ENCODE results near the gene CFAP65. TPM values are rescaled to one million over a fixed set of nuclear protein-coding genes. Genes with fewer than 3 reads are reported as not detected.

The CFAP65 gene
- total and polyA plus RNA-seq, 2 of the 4 experiments (the other 2 are of a cell fraction) = not detected

DNA sequence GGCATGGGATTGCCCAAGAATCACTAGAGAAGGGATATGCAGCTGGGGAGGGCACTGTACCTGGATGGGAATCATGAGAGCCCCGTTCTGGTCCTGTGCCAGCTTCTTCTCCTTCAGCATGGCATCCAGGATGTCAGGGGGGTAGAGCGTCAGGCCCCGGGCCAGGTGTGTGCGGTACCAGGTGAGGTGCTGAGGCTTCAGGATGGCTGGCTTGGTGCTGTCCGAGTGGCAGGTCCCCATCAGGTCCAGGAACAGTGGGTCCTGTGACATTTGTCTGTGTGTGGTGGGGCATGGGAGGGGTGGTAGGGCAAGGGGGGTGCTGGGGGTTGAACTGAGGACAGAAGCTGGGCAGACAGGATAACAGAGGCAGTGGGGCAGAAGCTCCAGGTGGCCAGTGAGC lies 13.2 kb downstream of the CFAP65 start:
- H2AFZ ChIP-seq (replicated peaks; ENCODE audit: low read length, poor library complexity) = no peak overlapping the region
- H3K36me3 ChIP-seq (ENCODE audit: control insufficient read depth, insufficient read depth, low read length) = no peaks in the 10 kb centered on the region
- dilution Hi-C loops (cut with HindIII; ENCODE audit: low sequenced_read_pairs, unreplicated experiment) = no loop called here
- no peak overlapping the region for H3K18ac ChIP-seq (ENCODE audit: low read depth, low read length)
- H3K56ac ChIP-seq (ENCODE audit: extremely low read depth, insufficient read depth, low read length) = no peak overlapping the region
- no peak overlapping the region for H3K9ac ChIP-seq (ENCODE audit: low read depth, low read length)
- no TSS peak for BruUV-seq (replicated peaks)
- no peak overlapping the region for H2BK15ac ChIP-seq (ENCODE audit: low read depth, low read length)
- H3K23ac ChIP-seq (ENCODE audit: low read depth, low read length) = no peak overlapping the region
- no peak overlapping the region for H3K4me3 ChIP-seq (ENCODE audit: insufficient read depth, low read depth, low read length)
- no peak overlapping the region for H3K14ac ChIP-seq (replicated peaks; ENCODE audit: low read depth, low read length)
- in situ Hi-C loops (cut with MboI; ENCODE audit: low sequenced_read_pairs) = loop anchor here (5.0 kb wide), 1 partner anchor 124 kb away; no protein-coding TSS in a partner anchor
- ChIA-PET CTCF (no interaction called here), POLR2A (ENCODE audit: unreplicated experiment) (no interaction called here)
- H3K4me2 ChIP-seq (ENCODE audit: low read depth, low read length) = no peak overlapping the region
- H3K4me1 ChIP-seq (ENCODE audit: control insufficient read depth, insufficient read depth, low read length) = no peaks in the 10 kb centered on the region
- H4K5ac ChIP-seq (ENCODE audit: low read depth, low read length) = no peak overlapping the region
- DNase-seq (no peak), ATAC-seq (ENCODE audit: low read depth) (no peak)
- no peak overlapping the region for H2BK20ac ChIP-seq (ENCODE audit: low read depth, low read length)
- no peak overlapping the region for H3K4ac ChIP-seq (ENCODE audit: low read depth, low read length)
- no peak overlapping the region for H4K91ac ChIP-seq (ENCODE audit: insufficient read depth, low read depth, low read length)
- H2BK120ac ChIP-seq (ENCODE audit: low read depth, low read length) = no peak overlapping the region
- peaks cover 60% of the 10 kb centered on the region for H3K27me3 ChIP-seq (ENCODE audit: control insufficient read depth, insufficient read depth, low read length)
- H2BK5ac ChIP-seq (ENCODE audit: low read depth, low read length, poor library complexity, severe bottlenecking) = no peak overlapping the region
- H3K27ac ChIP-seq (ENCODE audit: insufficient read depth, low read length) = no peak overlapping the region
- intact Hi-C loops (cut with micrococcal nuclease) = no loop called here
- no peak for TF ChIP-seq MXI1 (IDR thresholded peaks at IDR 0.05; ENCODE audit: borderline replicate concordance, low read depth, low read length)
- TF ChIP-seq CEBPB (IDR thresholded peaks at IDR 0.05; ENCODE audit: low read depth, low read length) = no peak
- TF ChIP-seq, protein P1, sequence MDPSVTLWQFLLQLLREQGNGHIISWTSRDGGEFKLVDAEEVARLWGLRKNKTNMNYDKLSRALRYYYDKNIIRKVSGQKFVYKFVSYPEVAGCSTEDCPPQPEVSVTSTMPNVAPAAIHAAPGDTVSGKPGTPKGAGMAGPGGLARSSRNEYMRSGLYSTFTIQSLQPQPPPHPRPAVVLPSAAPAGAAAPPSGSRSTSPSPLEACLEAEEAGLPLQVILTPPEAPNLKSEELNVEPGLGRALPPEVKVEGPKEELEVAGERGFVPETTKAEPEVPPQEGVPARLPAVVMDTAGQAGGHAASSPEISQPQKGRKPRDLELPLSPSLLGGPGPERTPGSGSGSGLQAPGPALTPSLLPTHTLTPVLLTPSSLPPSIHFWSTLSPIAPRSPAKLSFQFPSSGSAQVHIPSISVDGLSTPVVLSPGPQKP (IDR thresholded peaks at IDR 0.05; ENCODE audit: borderline replicate concordance, low read depth, low read length) = no peak
- no peak for TF ChIP-seq RAD21 (IDR thresholded peaks at IDR 0.05; ENCODE audit: low read length)
- TF ChIP-seq SMC3 (IDR thresholded peaks at IDR 0.05; ENCODE audit: low read depth, low read length) = no peak
- no peak for TF ChIP-seq MAZ (IDR thresholded peaks at IDR 0.05; ENCODE audit: borderline replicate concordance, low read depth, low read length)
- no peak for TF ChIP-seq FOS (IDR thresholded peaks at IDR 0.05; ENCODE audit: low read depth, low read length)
- TF ChIP-seq RFX5 (IDR thresholded peaks at IDR 0.05; ENCODE audit: low read depth, low read length) = no peak
- TF ChIP-seq MAFK (IDR thresholded peaks at IDR 0.05; ENCODE audit: low read depth, low read length) = no peak
- TF ChIP-seq RCOR1 (IDR thresholded peaks at IDR 0.05; ENCODE audit: insufficient replicate concordance, low read length) = no peak
- no peak for TF ChIP-seq BHLHE40 (IDR thresholded peaks at IDR 0.05; ENCODE audit: low read depth, low read length)
- no peak for TF ChIP-seq NFE2L2 (IDR thresholded peaks at IDR 0.05; ENCODE audit: low read depth, low read length)
- TF ChIP-seq POLR2A (IDR thresholded peaks at IDR 0.05; ENCODE audit: low read depth, low read length) = no peak
- TF ChIP-seq, protein P2, sequence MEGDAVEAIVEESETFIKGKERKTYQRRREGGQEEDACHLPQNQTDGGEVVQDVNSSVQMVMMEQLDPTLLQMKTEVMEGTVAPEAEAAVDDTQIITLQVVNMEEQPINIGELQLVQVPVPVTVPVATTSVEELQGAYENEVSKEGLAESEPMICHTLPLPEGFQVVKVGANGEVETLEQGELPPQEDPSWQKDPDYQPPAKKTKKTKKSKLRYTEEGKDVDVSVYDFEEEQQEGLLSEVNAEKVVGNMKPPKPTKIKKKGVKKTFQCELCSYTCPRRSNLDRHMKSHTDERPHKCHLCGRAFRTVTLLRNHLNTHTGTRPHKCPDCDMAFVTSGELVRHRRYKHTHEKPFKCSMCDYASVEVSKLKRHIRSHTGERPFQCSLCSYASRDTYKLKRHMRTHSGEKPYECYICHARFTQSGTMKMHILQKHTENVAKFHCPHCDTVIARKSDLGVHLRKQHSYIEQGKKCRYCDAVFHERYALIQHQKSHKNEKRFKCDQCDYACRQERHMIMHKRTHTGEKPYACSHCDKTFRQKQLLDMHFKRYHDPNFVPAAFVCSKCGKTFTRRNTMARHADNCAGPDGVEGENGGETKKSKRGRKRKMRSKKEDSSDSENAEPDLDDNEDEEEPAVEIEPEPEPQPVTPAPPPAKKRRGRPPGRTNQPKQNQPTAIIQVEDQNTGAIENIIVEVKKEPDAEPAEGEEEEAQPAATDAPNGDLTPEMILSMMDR (conservative IDR thresholded peaks at IDR 0.05; ENCODE audit: low read depth, low read length) = no peak
- TF ChIP-seq, protein P3, sequence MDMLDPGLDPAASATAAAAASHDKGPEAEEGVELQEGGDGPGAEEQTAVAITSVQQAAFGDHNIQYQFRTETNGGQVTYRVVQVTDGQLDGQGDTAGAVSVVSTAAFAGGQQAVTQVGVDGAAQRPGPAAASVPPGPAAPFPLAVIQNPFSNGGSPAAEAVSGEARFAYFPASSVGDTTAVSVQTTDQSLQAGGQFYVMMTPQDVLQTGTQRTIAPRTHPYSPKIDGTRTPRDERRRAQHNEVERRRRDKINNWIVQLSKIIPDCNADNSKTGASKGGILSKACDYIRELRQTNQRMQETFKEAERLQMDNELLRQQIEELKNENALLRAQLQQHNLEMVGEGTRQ (IDR thresholded peaks at IDR 0.05; ENCODE audit: low read depth, low read length) = no peak
- no peak for TF ChIP-seq CHD1 (IDR thresholded peaks at IDR 0.05; ENCODE audit: low read depth, low read length)
- H4K20me1 ChIP-seq (ENCODE audit: insufficient read depth, low read length) = 0 out of 2 replicates have a peak, but pooled peaks cover 8% of the 10 kb centered on the region
- H2AK5ac ChIP-seq (ENCODE audit: low read depth, low read length) = no peak overlapping the region
- H2AK9ac ChIP-seq (replicated peaks; ENCODE audit: low read depth, low read length, poor library complexity) = peak overlapping the region; percentile 55
- no peaks in the 10 kb centered on the region for H3K9me1 ChIP-seq (ENCODE audit: insufficient read depth, low read length)
- no peaks in the 10 kb centered on the region for H3K9me3 ChIP-seq (ENCODE audit: control insufficient read depth, insufficient read depth, low read length)
- 30% methylated on average over 2 of the region's 5 CpGs; no CpG with 5 or more reads in 1 of the 2 experiments for WGBS, 2 experiments (ENCODE audit: extremely low coverage in 2 of 2, insufficient read length in 1 of 2)
- H4K8ac ChIP-seq (ENCODE audit: low read depth in 2 of 2, low read length in 2 of 2) = no peak overlapping the region
- H3K79me1 ChIP-seq (ENCODE audit: low read depth in 1 of 2, low read length in 2 of 2) = no peaks in the 10 kb centered on the region

Data from IMR-90 (cell line).